Chondrocyte (in vitro differentiated cells): ENCODE results near the gene TCEA2. TPM values are rescaled to one million over a fixed set of nuclear protein-coding genes. Genes with fewer than 3 reads are reported as not detected.

Experiments
- DNase-seq: peaks from one replicate; pipeline ENCODE4 v3.0.0; 2021; ENCODE audit warnings: mixed read lengths, low spot score
- H3K27ac Mint-ChIP-seq: one replicate; pipeline ENCODE4 v1.8.0; 2021; ENCODE audit warnings: mild to moderate bottlenecking, moderate library complexity, mixed read lengths; ENCODE audit not compliant: unreplicated experiment
- H3K27me3 Mint-ChIP-seq: 2 replicates; pipeline ENCODE4 v1.8.0; 2021; ENCODE audit warnings: low read depth, mixed read lengths
- H3K36me3 Mint-ChIP-seq: 2 replicates; pipeline ENCODE4 v1.8.0; 2021; ENCODE audit warnings: low read depth, mixed read lengths
- H3K4me1 Mint-ChIP-seq: 2 replicates; pipeline ENCODE4 v1.8.0; 2021; ENCODE audit warnings: low read depth, mild to moderate bottlenecking, mixed read lengths
- H3K4me3 Mint-ChIP-seq: one replicate; pipeline ENCODE4 v1.8.0; 2021; ENCODE audit warnings: mild to moderate bottlenecking, moderate library complexity, mixed read lengths; ENCODE audit not compliant: unreplicated experiment
- H3K9me3 Mint-ChIP-seq: 2 replicates; pipeline ENCODE4 v1.8.0; 2021; ENCODE audit warnings: low read depth, mixed read lengths
- total RNA-seq: library from RNA; stranded (reverse); gene quantifications from 3 replicates; pipeline ENCODE4 v1.2.1, GENCODE V29; 2021
- TF ChIP-seq, protein P1 (sequence below): fragments of 200-600 bp; sonication (generic); IDR thresholded peaks from 2 replicates; pipeline ENCODE4 v1.5.0; 2021; ENCODE audit warnings: antibody characterized with exemption, mild to moderate bottlenecking, moderate library complexity

TCEA2 gene
- total RNA-seq, 1 donor from 2014 or later, result 57.6 TPM

DNA sequence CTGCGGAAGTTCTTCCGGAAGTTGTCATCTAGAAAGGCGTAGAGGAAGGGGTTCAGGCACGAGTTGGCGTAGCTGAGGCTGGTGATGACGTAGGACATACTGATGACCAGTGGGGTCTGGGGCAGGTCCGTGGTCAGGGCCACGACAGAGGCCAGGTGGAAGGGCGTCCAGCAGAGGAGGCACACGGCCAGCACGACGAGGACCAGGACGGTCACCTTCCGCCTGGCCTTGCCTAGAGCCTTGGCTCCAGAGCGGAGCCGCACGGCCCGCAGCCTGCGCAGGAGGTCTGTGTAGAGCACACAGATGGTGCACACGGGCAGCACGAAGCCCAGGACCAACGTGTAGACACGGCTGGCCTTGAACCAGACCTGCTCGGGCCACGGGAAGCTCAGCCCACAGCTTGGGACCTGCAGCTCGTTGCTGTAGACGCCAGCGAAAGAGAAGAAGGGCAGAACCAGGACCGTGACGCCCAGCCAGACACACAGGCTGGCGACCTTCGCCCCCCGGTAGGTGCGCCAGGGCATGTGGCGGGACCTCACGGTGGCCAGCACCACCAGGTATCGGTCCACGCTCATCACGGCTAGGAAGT, 42.9 kb downstream of the TCEA2 start:
- DNase-seq, result no peak
- Mint-ChIP-seq H3K4me3 (no peak overlapping the region), H3K36me3 (no peaks in the 10 kb centered on the region), H3K4me1 (peaks cover 3% of the 10 kb centered on the region), H3K9me3 (no peaks in the 10 kb centered on the region), H3K27ac (no peak overlapping the region), H3K27me3 (peaks cover 29% of the 10 kb centered on the region)
- TF ChIP-seq, protein P1, sequence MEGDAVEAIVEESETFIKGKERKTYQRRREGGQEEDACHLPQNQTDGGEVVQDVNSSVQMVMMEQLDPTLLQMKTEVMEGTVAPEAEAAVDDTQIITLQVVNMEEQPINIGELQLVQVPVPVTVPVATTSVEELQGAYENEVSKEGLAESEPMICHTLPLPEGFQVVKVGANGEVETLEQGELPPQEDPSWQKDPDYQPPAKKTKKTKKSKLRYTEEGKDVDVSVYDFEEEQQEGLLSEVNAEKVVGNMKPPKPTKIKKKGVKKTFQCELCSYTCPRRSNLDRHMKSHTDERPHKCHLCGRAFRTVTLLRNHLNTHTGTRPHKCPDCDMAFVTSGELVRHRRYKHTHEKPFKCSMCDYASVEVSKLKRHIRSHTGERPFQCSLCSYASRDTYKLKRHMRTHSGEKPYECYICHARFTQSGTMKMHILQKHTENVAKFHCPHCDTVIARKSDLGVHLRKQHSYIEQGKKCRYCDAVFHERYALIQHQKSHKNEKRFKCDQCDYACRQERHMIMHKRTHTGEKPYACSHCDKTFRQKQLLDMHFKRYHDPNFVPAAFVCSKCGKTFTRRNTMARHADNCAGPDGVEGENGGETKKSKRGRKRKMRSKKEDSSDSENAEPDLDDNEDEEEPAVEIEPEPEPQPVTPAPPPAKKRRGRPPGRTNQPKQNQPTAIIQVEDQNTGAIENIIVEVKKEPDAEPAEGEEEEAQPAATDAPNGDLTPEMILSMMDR, result no peak

DNA sequence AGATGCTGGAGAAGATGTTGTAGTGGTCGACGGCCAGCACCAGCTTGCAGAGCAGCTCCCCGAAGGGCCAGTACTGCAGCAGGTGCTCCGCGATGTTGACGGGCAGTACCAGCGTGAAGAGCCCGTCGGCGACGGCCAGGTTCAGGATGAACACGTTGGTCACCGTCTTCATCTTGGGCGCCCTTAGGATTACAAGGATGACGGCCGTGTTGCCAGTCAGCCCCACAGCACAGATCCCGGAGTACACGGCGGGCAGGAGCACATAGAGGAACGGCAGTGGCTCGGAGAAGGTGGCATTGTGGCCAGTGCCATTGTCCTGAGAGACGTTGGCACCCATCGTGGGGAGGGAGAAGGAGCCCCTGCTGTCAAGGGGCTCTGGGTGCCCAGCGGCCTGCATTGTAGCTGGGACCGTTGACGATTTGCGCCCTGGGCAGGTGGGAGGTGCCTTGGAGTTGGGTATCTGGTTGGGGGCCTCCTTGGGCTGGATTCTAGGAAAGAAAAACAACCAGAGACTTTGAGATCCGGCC, 43.5 kb downstream of the TCEA2 start:
- Mint-ChIP-seq H3K4me1 (peaks cover 3% of the 10 kb centered on the region), H3K36me3 (no peaks in the 10 kb centered on the region), H3K9me3 (no peaks in the 10 kb centered on the region), H3K4me3 (no peak overlapping the region), H3K27ac (no peak overlapping the region), H3K27me3 (peaks cover 23% of the 10 kb centered on the region)
- peak; percentile 91 for DNase-seq
- TF ChIP-seq, protein P1, result no peak

DNA sequence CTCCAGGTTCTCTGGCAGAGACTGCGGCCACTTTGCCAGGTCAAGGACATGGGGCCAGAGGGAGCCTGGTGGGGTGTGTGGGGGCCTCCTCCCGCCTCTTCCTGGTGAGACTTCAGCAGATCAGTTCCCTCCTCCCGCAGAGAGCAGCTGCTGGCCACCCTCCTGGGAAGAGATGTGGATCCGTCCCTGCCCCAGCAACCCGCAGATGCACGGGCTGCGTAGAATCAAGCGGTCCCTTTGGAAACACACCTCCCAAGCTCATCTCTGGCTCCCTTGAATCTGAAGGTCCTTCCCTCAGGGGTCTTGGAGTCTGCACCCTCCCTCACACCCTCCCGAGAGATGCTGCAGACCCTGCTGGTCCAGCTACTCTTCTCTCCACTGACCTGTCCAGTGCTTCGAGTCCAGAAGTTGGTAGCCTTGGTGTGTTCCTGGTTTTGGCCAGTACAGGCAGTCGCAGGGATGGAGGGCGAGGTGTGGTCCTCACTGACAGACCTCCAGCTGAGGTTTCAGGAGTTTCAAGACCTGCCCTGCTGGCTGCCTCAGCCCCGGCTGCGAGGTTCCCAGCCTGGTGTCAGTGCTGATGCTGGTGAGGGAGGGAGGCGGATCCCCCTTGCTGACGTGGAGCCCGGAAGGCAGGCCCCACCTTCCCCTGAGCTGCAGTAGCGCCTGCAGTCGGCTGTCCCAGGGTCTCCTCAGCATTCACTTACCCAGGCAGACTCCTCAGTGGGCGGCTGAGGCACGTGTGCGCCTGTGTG, 44.2 kb downstream of the TCEA2 start, which contains the start of gene NPBWR2:
NPBWR2 (minus strand) TSS at position 585 of the 755 bp plus-strand sequence. CDS start 734 bp downstream, outside the sequence.
- no peak within 1 kb of the TSS for H3K4me3 Mint-ChIP-seq
- peaks cover 3% of the 10 kb centered on the region for H3K4me1 Mint-ChIP-seq
- peaks cover 22% of the 10 kb centered on the region for H3K27me3 Mint-ChIP-seq
- peak; percentile 80 for DNase-seq
- H3K27ac Mint-ChIP-seq, result no peak within 1 kb of the TSS
- no peaks in the 10 kb centered on the region for H3K36me3 Mint-ChIP-seq
- H3K9me3 Mint-ChIP-seq, result no peaks in the 10 kb centered on the region
- TF ChIP-seq, protein P1, result no peak

DNA sequence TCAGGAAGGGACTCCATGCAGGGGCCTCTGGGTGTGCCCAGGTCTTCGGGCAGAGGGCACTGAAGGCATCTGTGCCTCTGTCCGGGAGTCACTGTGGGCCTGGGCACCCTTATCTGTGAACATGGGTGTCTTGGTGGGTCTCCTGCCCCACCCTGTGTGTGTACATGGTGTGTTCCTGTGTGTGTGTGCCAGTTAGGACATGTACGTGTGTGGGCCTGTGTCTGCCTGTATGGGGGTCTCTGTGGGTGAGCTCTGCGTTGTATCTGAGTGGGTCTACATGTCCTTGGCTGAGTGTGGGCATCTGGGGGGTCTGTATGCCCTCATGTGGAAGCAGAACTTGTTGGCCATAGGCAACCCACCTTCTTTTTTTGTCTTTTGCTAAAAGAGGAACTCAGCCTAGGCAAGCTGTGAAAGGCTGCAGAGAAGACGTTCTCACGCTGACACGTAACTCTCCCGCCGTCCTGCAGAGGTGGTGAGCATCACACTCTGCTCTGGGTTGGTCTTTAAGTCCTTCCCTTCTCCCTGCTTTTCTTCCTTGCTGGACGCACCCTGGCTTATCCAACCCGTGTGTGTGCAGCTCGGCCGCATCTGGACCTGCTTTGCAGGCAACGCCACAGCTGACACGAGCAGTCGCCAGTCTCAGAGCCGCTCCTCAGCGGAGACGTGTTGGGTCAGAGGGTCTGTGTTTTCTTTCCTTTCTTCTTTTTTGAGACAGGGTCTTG, 44.9 kb downstream of the TCEA2 start:
- TF ChIP-seq, protein P1, result no peak
- H3K4me3 Mint-ChIP-seq, result no peak overlapping the region
- no peak overlapping the region for H3K27ac Mint-ChIP-seq
- no peaks in the 10 kb centered on the region for H3K4me1 Mint-ChIP-seq
- H3K27me3 Mint-ChIP-seq, result peaks cover 19% of the 10 kb centered on the region
- no peaks in the 10 kb centered on the region for H3K9me3 Mint-ChIP-seq
- DNase-seq, result peak; percentile 84
- no peaks in the 10 kb centered on the region for H3K36me3 Mint-ChIP-seq
